HepG2 (cell line): ENCODE data around the gene PBLD. TPM values are rescaled to one million over a fixed set of nuclear protein-coding genes. Genes with fewer than 3 reads are reported as not detected.

Experiments used
- ATAC-seq: fragments of 200-7000 bp; cut with Tn5 transposase; 3 replicates; pipeline ENCODE4 v1.9.1; 2020; ENCODE audit warnings: mild to moderate bottlenecking, moderate library complexity
- BruUV-seq: library from RNA; stranded (reverse); fragments of 400-500 nt; replicated peaks from 2 replicates; lab custom pipeline; 2021; lab: Mats Ljungman, UMichigan
- CTCF ChIA-PET: fragments of 300-600 bp; formaldehyde crosslinking; extraction: SDS; loops from one replicate; lab custom pipeline; 2021; ENCODE audit warnings: low total read pairs, inconsistent platforms, low intra/inter-chr PET ratio; lab: Yijun Ruan, JAX
- POLR2A ChIA-PET: fragments of 350-600 bp; sonication (Branson Sonifier 250); formaldehyde crosslinking; loops from one replicate; lab custom pipeline; 2020; ENCODE audit warnings: antibody characterized with exemption, inconsistent platforms; lab: Yijun Ruan, JAX
- DNase-seq: peaks from one replicate; pipeline ENCODE4 v3.0.0-alpha.2; 2015; ENCODE audit warnings: low spot score
- FAIRE-seq: peaks from 3 replicates; lab custom pipeline; 2011; peaks lifted over from hg19 to GRCh38; lab: Jason Lieb, UNC
- H2AFZ ChIP-seq: one replicate; pipeline ENCODE4 v1.6.1; 2011; ENCODE audit warnings: low read length, inconsistent platforms
- H3K27ac ChIP-seq: fragments of 300-600 bp; 3 replicates; pipeline ENCODE4 v1.8.0; 2011; ENCODE audit warnings: mixed run types, mild to moderate bottlenecking, mixed read lengths, low read length, inconsistent platforms; ENCODE audit not compliant: insufficient read depth; ENCODE audit errors: extremely low read length
- H3K27me3 ChIP-seq, 2 experiments: fragments of 200-600 bp in 1 of 2; 2 replicates in 1 of 2; 3 replicates in 1 of 2; pipeline versions ENCODE4 v1.6.0 to v1.8.0; 2011; ENCODE audit warnings: low read length in 2 of 2, mild to moderate bottlenecking in 2 of 2, moderate library complexity in 2 of 2, inconsistent platforms in 1 of 2; ENCODE audit not compliant: insufficient read depth in 2 of 2, control insufficient read depth in 1 of 2
- H3K36me3 ChIP-seq, 2 experiments: fragments of 200-600 bp in 1 of 2; replicated peaks in 1 of 2; 2 replicates in 1 of 2; 3 replicates in 1 of 2; pipeline versions ENCODE4 v1.5.1 to v1.8.0; 2011; ENCODE audit warnings: low read length in 2 of 2, inconsistent platforms in 1 of 2; ENCODE audit not compliant: insufficient read depth in 2 of 2, control insufficient read depth in 1 of 2
- H3K4me1 ChIP-seq: 2 replicates; pipeline ENCODE4 v1.5.1; 2012; ENCODE audit warnings: low read length, inconsistent platforms; ENCODE audit not compliant: insufficient read depth
- H3K4me2 ChIP-seq: 2 replicates; pipeline ENCODE4 v1.6.0; 2011; ENCODE audit warnings: low read depth, low read length, inconsistent platforms
- H3K4me3 ChIP-seq, 3 experiments: fragments of 200-600 bp in 1 of 3; sonication (generic), shearing (Covaris generic) in 1 of 3; replicated peaks in 1 of 3; 2 replicates each; pipeline ENCODE4 v1.5.1; 2011 to 2016; ENCODE audit warnings: low read length in 3 of 3, inconsistent platforms in 2 of 3, low read depth in 2 of 3, mild to moderate bottlenecking in 2 of 3, control low read depth in 1 of 3, mixed read lengths in 1 of 3; ENCODE audit not compliant: insufficient read depth in 1 of 3
- H3K79me2 ChIP-seq: one replicate; pipeline ENCODE4 v1.6.1; 2011; ENCODE audit warnings: low read length, inconsistent platforms; ENCODE audit not compliant: insufficient read depth
- H3K9ac ChIP-seq: 2 replicates; pipeline ENCODE4 v1.6.0; 2011; ENCODE audit warnings: mild to moderate bottlenecking, low read depth, low read length, inconsistent platforms; ENCODE audit not compliant: insufficient read depth
- H3K9me3 ChIP-seq: 2 replicates; pipeline ENCODE4 v1.5.1; 2012; ENCODE audit warnings: mild to moderate bottlenecking, low read length
- H4K20me1 ChIP-seq: 2 replicates; pipeline ENCODE4 v1.6.0; 2011; ENCODE audit warnings: inconsistent platforms, mild to moderate bottlenecking, low read length, moderate library complexity; ENCODE audit not compliant: insufficient read depth
- AKAP8 ChIP-seq: sonication (generic); formaldehyde crosslinking; IDR thresholded peaks from 2 replicates; pipeline ENCODE4 v1.5.1; 2020; ENCODE audit warnings: mild to moderate bottlenecking, missing genetic modification reagents
- ATF6 ChIP-seq: sonication (generic); formaldehyde crosslinking; conservative IDR thresholded peaks from 2 replicates; pipeline ENCODE4 v1.4.0; 2020; ENCODE audit warnings: missing genetic modification reagents
- FIP1L1 ChIP-seq: fragments of 200-400 bp; formaldehyde crosslinking; IDR thresholded peaks from 2 replicates; pipeline ENCODE4 v1.6.1; 2018; ENCODE audit warnings: low read depth, mild to moderate bottlenecking, low read length, moderate library complexity, borderline replicate concordance; ENCODE audit not compliant: insufficient read depth
- HNF1B ChIP-seq: sonication (generic); formaldehyde crosslinking; IDR thresholded peaks from 2 replicates; pipeline ENCODE4 v1.5.1; 2020; ENCODE audit warnings: mild to moderate bottlenecking, moderate library complexity, missing genetic modification reagents
- HOXA7 ChIP-seq: sonication (generic); formaldehyde crosslinking; IDR thresholded peaks from 2 replicates; pipeline ENCODE4 v1.8.1; 2022; ENCODE audit warnings: mild to moderate bottlenecking, missing genetic modification reagents, moderate library complexity
- MAF1 ChIP-seq: sonication (generic); formaldehyde crosslinking; IDR thresholded peaks from 2 replicates; pipeline ENCODE4 v1.5.0; 2020; ENCODE audit warnings: missing genetic modification reagents, borderline replicate concordance
- MLLT10 ChIP-seq: sonication (generic); formaldehyde crosslinking; IDR thresholded peaks from 2 replicates; pipeline ENCODE4 v1.4.0; 2020; ENCODE audit warnings: missing genetic modification reagents
- NRL ChIP-seq: sonication (generic); formaldehyde crosslinking; IDR thresholded peaks from 2 replicates; pipeline ENCODE4 v1.5.0; 2020; ENCODE audit warnings: missing genetic modification reagents, mild to moderate bottlenecking, moderate library complexity, borderline replicate concordance
- PTBP1 ChIP-seq: fragments of 200-400 bp; formaldehyde crosslinking; IDR thresholded peaks from 2 replicates; pipeline ENCODE4 v1.6.1; 2018; ENCODE audit warnings: low read length, low read depth; ENCODE audit not compliant: poor library complexity, severe bottlenecking
- RARA ChIP-seq: IDR thresholded peaks from 2 replicates; pipeline ENCODE4 v1.6.1; 2016; ENCODE audit warnings: missing genetic modification reagents, missing compliant biosample characterization
- RCOR2 ChIP-seq: IDR thresholded peaks from 2 replicates; pipeline ENCODE4 v1.6.1; 2016; ENCODE audit warnings: missing biosample characterization, missing genetic modification reagents
- RELA ChIP-seq: sonication (generic); formaldehyde crosslinking; IDR thresholded peaks from 2 replicates; pipeline ENCODE4 v1.4.0; 2020; ENCODE audit warnings: missing genetic modification reagents
- SIX4 ChIP-seq: sonication (generic); formaldehyde crosslinking; IDR thresholded peaks from 2 replicates; pipeline ENCODE4 v1.4.0; 2020; ENCODE audit warnings: missing genetic modification reagents
- ZNF205 ChIP-seq: IDR thresholded peaks from 2 replicates; pipeline ENCODE4 v1.6.1; 2018; ENCODE audit warnings: missing biosample characterization, missing genetic modification reagents
- ZNF30 ChIP-seq: sonication (generic); formaldehyde crosslinking; IDR thresholded peaks from 2 replicates; pipeline ENCODE4 v1.5.0; 2020; ENCODE audit warnings: mild to moderate bottlenecking, missing genetic modification reagents
- ZNF335 ChIP-seq: sonication (generic); formaldehyde crosslinking; IDR thresholded peaks from 2 replicates; pipeline ENCODE4 v1.4.0; 2020; ENCODE audit warnings: missing genetic modification reagents
- ZNF383 ChIP-seq: sonication (generic); formaldehyde crosslinking; IDR thresholded peaks from 2 replicates; pipeline ENCODE4 v1.4.0; 2020; ENCODE audit warnings: missing genetic modification reagents, mild to moderate bottlenecking, borderline replicate concordance
- ZNF569 ChIP-seq: sonication (generic); formaldehyde crosslinking; IDR thresholded peaks from 2 replicates; pipeline ENCODE4 v1.5.0; 2020; ENCODE audit warnings: mild to moderate bottlenecking, missing genetic modification reagents, moderate library complexity, borderline replicate concordance
- ZNF614 ChIP-seq: IDR thresholded peaks from 2 replicates; pipeline ENCODE4 v1.6.1; 2018; ENCODE audit warnings: missing biosample characterization, missing genetic modification reagents, inconsistent platforms, borderline replicate concordance
- ZNF615 ChIP-seq: sonication (generic); formaldehyde crosslinking; IDR thresholded peaks from 2 replicates; pipeline ENCODE4 v1.5.0; 2020; ENCODE audit warnings: mild to moderate bottlenecking, missing genetic modification reagents, borderline replicate concordance
- ZNF784 ChIP-seq: sonication (generic); formaldehyde crosslinking; IDR thresholded peaks from 2 replicates; pipeline ENCODE4 v1.5.1; 2020; ENCODE audit warnings: missing genetic modification reagents, mild to moderate bottlenecking, borderline replicate concordance
- WGBS: methylation state at CpG from one replicate; pipeline ENCODE4 v1.1.6; 2017; ENCODE audit warnings: low lambda C conversion rate; 5-methylcytosine and 5-hydroxymethylcytosine counted together
- in situ Hi-C: cut with HindIII; loops from 2 replicates; pipeline ENCODE4 v1.10.0; 2017; ENCODE audit warnings: low pct_unique_long_range_greater_than_20kb; ENCODE audit not compliant: extremely low pct_ligation_motif_present
- intact Hi-C: fragments of 100-400 bp; cut with micrococcal nuclease; formaldehyde crosslinking; loops from one replicate; pipeline ENCODE4 v1.10.0; 2022; ENCODE audit not compliant: unreplicated experiment
- polyA plus RNA-seq, 8 experiments: library from polyadenylated mRNA; depleted of rRNA in 3 of 8; stranded (reverse) in 7 of 8; unstranded in 1 of 8; fragments of >200 nt; fragmentation: Illumina TruSeq in 4 of 8; extraction: Trizol in 4 of 8; gene quantifications; 2 replicates each; pipeline versions ENCODE4 v1.2.1 to v1.2.3, GENCODE V29; 2011 to 2016; ENCODE audit warnings: low read depth in 4 of 8, missing spikeins in 1 of 8, mixed read lengths in 1 of 8; ENCODE audit not compliant: insufficient read depth in 1 of 8
- total RNA-seq, 5 experiments: library from RNA; depleted of rRNA; stranded (reverse); fragments of >200 nt; fragmentation: Illumina TruSeq; extraction: Trizol; gene quantifications; 2 replicates each; pipeline ENCODE4 v1.2.3, GENCODE V29; 2016; ENCODE audit warnings: low read depth in 1 of 5

PBLD gene
- total and polyA plus RNA-seq, 2 of the 13 experiments (the other 11 are each of a cell fraction or from before 2014, with no cell fraction given): 0.42 to 3.1 TPM

- Histone ChIP-seq H3K79me2 (peaks cover 41% of the 10 kb centered on the region), H3K9me3 (no peaks in the 10 kb centered on the region), H3K9ac (peak overlapping the region; percentile 98), H3K27me3 (no peaks in the 10 kb centered on the region; a peak in 1 of 5 replicates), H3K27ac (peak overlapping the region; percentile 95), H3K4me3 (peak overlapping the region; percentile 90 to 98 (median 98); a peak in 5 of 6 replicates), H2AFZ (no peak overlapping the region), H3K4me1 (peaks cover 43% of the 10 kb centered on the region), H4K20me1 (peaks cover 31% of the 10 kb centered on the region), H3K36me3 (no peaks in the 10 kb centered on the region; a peak in 1 of 5 replicates), H3K4me2 (peak overlapping the region; percentile 79)
- no peak for ATAC-seq
- no TSS peak for BruUV-seq
- ChIA-PET CTCF (no interaction called here), POLR2A (interaction anchor here (0.8 to 2.1 kb wide), 9 partner anchors 9 to 546 kb away, joined by 4 to 7 read pairs (median 4); partner anchors contain the start of genes ATOH7 and RUFY2)
- 85% methylated on average over 28 of the region's 29 CpGs for whole genome bisulfite sequencing
- intact Hi-C loops (loop anchor here (2.0 kb wide), 1 partner anchor 60 kb away; no protein-coding TSS in a partner anchor), in situ Hi-C loops (no loop called here)
- DNase-seq: no peak
- no peak for FAIRE-seq
- TF ChIP-seq ATF6 (CRISPR knock-in tag) (no peak), ZNF784 (CRISPR knock-in tag) (no peak), ZNF205 (CRISPR knock-in tag) (no peak), RARA (CRISPR knock-in tag) (no peak), MLLT10 (CRISPR knock-in tag) (no peak), ZNF383 (no peak), NRL (no peak), ZNF615 (CRISPR knock-in tag) (no peak), ZNF30 (CRISPR knock-in tag) (0 out of 2 replicates have a peak, but pooled peaks have one; percentile 4), AKAP8 (no peak), RCOR2 (CRISPR knock-in tag) (no peak), ZNF335 (CRISPR knock-in tag) (no peak), SIX4 (CRISPR knock-in tag) (no peak), FIP1L1 (0 out of 2 replicates have a peak, but pooled peaks have one; percentile 5), HNF1B (0 out of 2 replicates have a peak, but pooled peaks have one; percentile 1), ZNF614 (CRISPR knock-in tag) (no peak), PTBP1 (peak; percentile 3), ZNF569 (CRISPR knock-in tag) (no peak), HOXA7 (CRISPR knock-in tag) (no peak), MAF1 (CRISPR knock-in tag) (0 out of 2 replicates have a peak, but pooled peaks have one; percentile 2), RELA (CRISPR knock-in tag) (no peak)
These were observed 1.8 kb downstream of the PBLD start for GRCh38 chr10:68330852-68331454.
